HCT116 (cell line): ENCODE measurements around the gene ATCAY.

ENCODE experiments used
- CTCF ChIP-seq, 3 experiments: fragments of 200-600 bp in 1 of 3; sonication (generic) in 1 of 3; IDR thresholded peaks in 2 of 3; conservative IDR thresholded peaks in 1 of 3; 2 replicates each; pipeline ENCODE4 v1.5.1; 2012 to 2017; ENCODE audit warnings: low read depth in 2 of 3, low read length in 2 of 3, antibody characterized with exemption in 1 of 3, borderline replicate concordance in 1 of 3, control low read depth in 1 of 3, mild to moderate bottlenecking in 1 of 3, mixed read lengths in 1 of 3, mixed run types in 1 of 3, moderate library complexity in 1 of 3; ENCODE audit not compliant: insufficient read depth in 1 of 3
- JUND ChIP-seq: IDR thresholded peaks from 2 replicates; pipeline ENCODE4 v1.6.1; 2012

- no peak for TF ChIP-seq CTCF (IDR thresholded peaks at IDR 0.05 in 2 of 3, conservative IDR thresholded peaks at IDR 0.05 in 1 of 3; ENCODE audit: borderline replicate concordance in 1 of 3, insufficient read depth in 1 of 3, low read depth in 2 of 3, low read length in 2 of 3)
- TF ChIP-seq JUND = no peak
These were observed 65.4 kb downstream of the ATCAY start for GRCh38 chr19:3945838-3946237.
